Measurements from ENCODE around the gene OR5D13.

- TF ChIP-seq CTCF (IDR thresholded peaks at IDR 0.05; ENCODE audit: poor library complexity, severe bottlenecking) = no peak
- TF ChIP-seq RAD21 (conservative IDR thresholded peaks at IDR 0.05) = no peak
- TF ChIP-seq EZH2 (IDR thresholded peaks at IDR 0.05; ENCODE audit: borderline replicate concordance, insufficient read depth, low read length, poor library complexity, severe bottlenecking) = no peak
- TF ChIP-seq EP300 (conservative IDR thresholded peaks at IDR 0.05; ENCODE audit: poor library complexity, severe bottlenecking) = no peak
- no peak for TF ChIP-seq POLR2AphosphoS5 (IDR thresholded peaks at IDR 0.05)
- TF ChIP-seq REST (IDR thresholded peaks at IDR 0.05; ENCODE audit: borderline replicate concordance) = no peak
- no peak for TF ChIP-seq SMC3 (conservative IDR thresholded peaks at IDR 0.05; ENCODE audit: poor library complexity)
Observed at GRCh38 chr11:55819330-55819729, 46.1 kb downstream of the OR5D13 start, which contains the start of gene OR5D18.

Data from neural cell (in vitro differentiated cells).